Stimulated activated effector memory CD8-positive, alpha-beta T cell treated with anti-CD3 and anti-CD28 coated beads, Interleukin-12 subunit alpha, Interleukin-12 subunit beta, amount 100 ng/mL, for 72 hours (primary cell): ENCODE data around the gene ATXN1.
"Not testable (repeated sequence)": the region's sequence is repeated elsewhere in the genome, so short reads cannot be mapped to it uniquely, and the experiment has no call there.

Source experiments
- ATAC-seq: fragments of 150-1000 bp; cut with Tn5 transposase; 2 replicates; pipeline ENCODE4 v1.10.0; 2021
- DNase-seq, 2 donors: peaks; one replicate each; pipeline ENCODE4 v3.0.0; 2021 to 2022; ENCODE audit warnings: low spot score in 2 of 2
- H3K27ac Mint-ChIP-seq: one replicate; pipeline ENCODE4 v1.8.0; 2022; ENCODE audit warnings: mild to moderate bottlenecking, mixed read lengths
- H3K36me3 Mint-ChIP-seq: one replicate; pipeline ENCODE4 v1.8.0; 2022; ENCODE audit warnings: mild to moderate bottlenecking, mixed read lengths
- H3K4me1 Mint-ChIP-seq: one replicate; pipeline ENCODE4 v1.8.0; 2022; ENCODE audit warnings: mixed read lengths
- H3K4me3 Mint-ChIP-seq: one replicate; pipeline ENCODE4 v1.8.0; 2022; ENCODE audit warnings: mild to moderate bottlenecking, mixed read lengths
- H3K9me3 Mint-ChIP-seq: one replicate; pipeline ENCODE4 v1.8.0; 2022; ENCODE audit warnings: mixed read lengths

ATXN1 gene

DNA sequence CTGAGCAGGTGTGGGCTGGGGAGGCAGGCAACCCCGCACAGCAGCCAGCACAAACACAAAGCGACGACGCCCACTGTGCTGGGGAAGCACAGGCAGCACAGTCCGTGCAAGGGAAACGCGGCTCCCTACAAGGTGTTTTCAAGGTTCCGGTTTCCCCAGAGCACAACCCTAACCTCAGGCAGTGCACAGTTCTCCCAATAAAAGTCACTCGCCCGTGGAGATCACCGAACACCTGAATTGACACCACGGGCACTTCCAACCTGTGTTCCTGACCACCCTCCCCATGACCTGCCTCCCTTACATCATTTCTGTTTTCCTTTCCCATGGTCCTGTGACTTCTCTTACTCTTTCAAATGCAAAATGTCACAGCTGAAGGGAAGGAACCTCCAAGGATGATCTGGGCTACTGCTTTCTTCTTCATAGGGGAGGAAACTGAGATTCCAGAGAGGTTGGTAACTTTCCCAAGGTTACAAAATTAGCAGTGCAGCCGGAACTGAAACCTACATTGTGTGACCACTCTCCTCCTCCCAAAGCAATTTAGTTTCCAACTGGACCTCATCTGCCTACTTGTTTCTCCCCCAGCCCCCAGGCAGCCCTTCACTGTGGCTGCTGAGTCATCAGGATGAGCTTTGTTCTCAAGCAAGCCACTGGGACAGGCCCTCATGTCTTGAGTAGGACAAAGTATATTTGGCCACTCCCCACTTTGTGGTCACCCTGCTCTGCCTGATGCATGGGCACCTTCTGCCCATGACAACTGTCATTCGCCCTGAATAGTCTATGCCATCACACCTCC is 125.3 kb downstream of the ATXN1 start:
- Mint-ChIP-seq H3K36me3 (peaks cover 51% of the 10 kb centered on the region), H3K9me3 (no peaks in the 10 kb centered on the region), H3K27ac (no peak overlapping the region), H3K4me1 (peaks cover 66% of the 10 kb centered on the region), H3K4me3 (no peak overlapping the region)
- DNase-seq (no peak), ATAC-seq (peak; percentile 71)

- no peaks in the 10 kb centered on the region for H3K9me3 Mint-ChIP-seq
- peaks cover 44% of the 10 kb centered on the region for H3K36me3 Mint-ChIP-seq
- no peak for ATAC-seq
- no peak overlapping the region for H3K4me3 Mint-ChIP-seq
- DNase-seq: no peak
- H3K4me1 Mint-ChIP-seq: peaks cover 60% of the 10 kb centered on the region
- H3K27ac Mint-ChIP-seq: no peak overlapping the region
Observed at GRCh38 chr6:16635291-16635809, 125.9 kb downstream of the ATXN1 start.

DNA sequence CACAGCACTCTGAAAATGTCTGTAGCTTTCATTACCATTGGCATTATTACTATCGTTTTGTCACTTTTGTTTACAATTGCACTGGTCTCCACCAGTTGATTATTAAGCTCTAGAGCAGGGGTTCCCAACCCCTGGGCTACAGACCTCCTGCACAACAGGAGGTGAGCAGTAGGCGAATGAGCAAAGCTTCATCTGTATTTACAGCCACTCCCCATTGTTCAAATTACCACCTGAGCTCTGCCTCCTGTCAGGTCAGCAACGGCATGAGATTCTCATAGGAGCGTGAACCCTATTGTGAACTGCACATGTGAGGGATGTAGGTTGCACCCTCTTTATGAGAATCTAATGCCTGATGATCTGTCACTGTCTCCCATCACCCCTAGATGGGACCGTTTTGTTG is 126.4 kb downstream of the ATXN1 start:
- H3K4me3 Mint-ChIP-seq: no peak overlapping the region
- no peak for DNase-seq
- peaks cover 40% of the 10 kb centered on the region for H3K36me3 Mint-ChIP-seq
- peaks cover 55% of the 10 kb centered on the region for H3K4me1 Mint-ChIP-seq
- no peak for ATAC-seq
- no peaks in the 10 kb centered on the region for H3K9me3 Mint-ChIP-seq
- no peak overlapping the region for H3K27ac Mint-ChIP-seq

DNA sequence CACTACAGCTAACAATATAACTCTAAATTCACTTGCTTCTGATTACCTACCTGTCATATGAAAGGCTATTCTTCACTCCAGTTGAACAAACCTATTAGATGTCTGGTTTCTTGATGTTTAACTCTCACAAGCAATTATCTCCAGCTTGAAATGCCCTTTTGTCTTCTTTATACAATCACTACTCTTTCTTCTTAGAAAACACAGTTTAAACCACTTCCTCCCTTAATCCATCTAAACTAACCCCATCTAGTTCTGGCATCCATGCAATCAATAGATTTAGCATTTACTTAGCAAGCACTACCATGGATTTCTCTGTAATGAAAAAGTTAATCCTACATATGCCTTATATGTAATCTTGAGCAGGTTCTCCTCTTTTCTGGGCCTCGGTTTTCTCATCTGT is 127.3 kb downstream of the ATXN1 start:
- peaks cover 33% of the 10 kb centered on the region for H3K36me3 Mint-ChIP-seq
- no peaks in the 10 kb centered on the region for H3K9me3 Mint-ChIP-seq
- no peak overlapping the region for H3K27ac Mint-ChIP-seq
- DNase-seq (no peak), ATAC-seq (no peak)
- no peak overlapping the region for H3K4me3 Mint-ChIP-seq
- H3K4me1 Mint-ChIP-seq: peaks cover 52% of the 10 kb centered on the region

DNA sequence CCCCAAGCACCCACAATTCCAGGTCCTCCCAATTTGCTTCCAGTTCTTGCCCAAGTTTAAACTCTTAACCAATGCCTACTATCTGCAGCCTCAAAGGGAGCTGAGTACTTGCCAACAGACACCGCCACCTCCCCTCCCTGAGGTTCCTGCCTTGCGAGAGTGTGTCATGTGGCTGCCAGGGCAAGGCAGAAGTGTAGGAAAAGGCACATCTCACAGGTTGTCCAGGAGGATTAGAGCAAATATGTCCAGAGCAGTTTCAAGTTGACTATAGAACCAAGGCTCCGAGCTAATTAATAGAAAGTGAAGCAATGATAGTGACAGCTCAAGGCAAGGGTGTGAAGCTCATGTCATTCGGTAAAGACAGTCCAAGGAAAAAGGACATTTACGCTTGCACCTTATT is 127.8 kb downstream of the ATXN1 start:
- Mint-ChIP-seq H3K9me3 (no peaks in the 10 kb centered on the region), H3K4me1 (peaks cover 52% of the 10 kb centered on the region), H3K27ac (peak overlapping the region; percentile 27), H3K36me3 (peaks cover 33% of the 10 kb centered on the region), H3K4me3 (no peak overlapping the region)
- no peak for ATAC-seq
- no peak for DNase-seq

GRCh38 chr6:16632101-16632500 is 129.2 kb downstream of the ATXN1 start:
- Mint-ChIP-seq H3K4me1 (peaks cover 57% of the 10 kb centered on the region), H3K4me3 (no peak overlapping the region), H3K9me3 (no peaks in the 10 kb centered on the region), H3K36me3 (peaks cover 25% of the 10 kb centered on the region), H3K27ac (peak overlapping the region; percentile 75)
- ATAC-seq (no peak), DNase-seq (no peak)

DNA sequence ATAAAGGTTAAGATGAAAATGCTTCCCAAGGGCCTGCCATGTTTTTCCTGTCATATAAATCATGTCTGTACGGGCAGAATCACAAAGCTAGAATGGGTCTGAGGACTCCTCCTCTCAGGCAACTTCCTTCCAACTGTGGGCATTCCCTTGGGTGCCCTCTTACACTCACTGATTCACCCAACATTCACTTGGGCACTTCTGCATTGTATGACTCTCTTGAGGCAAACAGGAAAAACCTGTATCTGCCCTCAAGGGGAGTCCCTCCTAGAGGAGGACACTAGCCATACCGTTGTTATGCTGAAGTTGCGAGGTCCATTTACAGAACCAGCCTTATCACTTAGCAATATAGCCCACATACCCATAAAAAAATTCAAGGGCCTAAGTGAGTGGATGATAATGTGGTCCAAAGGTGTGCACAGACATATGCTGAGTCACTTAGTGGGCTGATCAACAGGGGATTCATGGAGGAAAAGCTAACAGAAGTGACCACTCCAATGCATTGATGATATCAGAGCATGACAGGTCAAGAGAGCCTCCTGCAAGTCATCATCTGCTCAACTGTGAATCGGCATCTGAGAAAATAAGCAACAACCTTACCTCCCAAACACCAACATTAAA is 131.1 kb downstream of the ATXN1 start:
- H3K27ac Mint-ChIP-seq: no peak overlapping the region
- H3K4me3 Mint-ChIP-seq: no peak overlapping the region
- peaks cover 25% of the 10 kb centered on the region for H3K36me3 Mint-ChIP-seq
- peaks cover 42% of the 10 kb centered on the region for H3K4me1 Mint-ChIP-seq
- DNase-seq (no peak), ATAC-seq (no peak)
- no peaks in the 10 kb centered on the region for H3K9me3 Mint-ChIP-seq

- not testable (repeated sequence) for H3K27ac Mint-ChIP-seq, ATAC-seq
Observed at GRCh38 chr6:16628580-16628979, 132.7 kb downstream of the ATXN1 start.

GRCh38 chr6:16626650-16627049 is 134.6 kb downstream of the ATXN1 start:
- DNase-seq: no peak
- Mint-ChIP-seq H3K9me3 (no peaks in the 10 kb centered on the region), H3K4me3 (no peak overlapping the region), H3K27ac (peak overlapping the region; percentile 34), H3K36me3 (peaks cover 22% of the 10 kb centered on the region), H3K4me1 (peaks cover 38% of the 10 kb centered on the region)
- no peak for ATAC-seq

More at GRCh38 chr6:16628580-16628979, 132.7 kb downstream of the ATXN1 start:
- peaks cover 40% of the 10 kb centered on the region for H3K4me1 Mint-ChIP-seq
- peaks cover 31% of the 10 kb centered on the region for H3K36me3 Mint-ChIP-seq
- H3K9me3 Mint-ChIP-seq, H3K4me3 Mint-ChIP-seq, DNase-seq: not testable (repeated sequence)

DNA sequence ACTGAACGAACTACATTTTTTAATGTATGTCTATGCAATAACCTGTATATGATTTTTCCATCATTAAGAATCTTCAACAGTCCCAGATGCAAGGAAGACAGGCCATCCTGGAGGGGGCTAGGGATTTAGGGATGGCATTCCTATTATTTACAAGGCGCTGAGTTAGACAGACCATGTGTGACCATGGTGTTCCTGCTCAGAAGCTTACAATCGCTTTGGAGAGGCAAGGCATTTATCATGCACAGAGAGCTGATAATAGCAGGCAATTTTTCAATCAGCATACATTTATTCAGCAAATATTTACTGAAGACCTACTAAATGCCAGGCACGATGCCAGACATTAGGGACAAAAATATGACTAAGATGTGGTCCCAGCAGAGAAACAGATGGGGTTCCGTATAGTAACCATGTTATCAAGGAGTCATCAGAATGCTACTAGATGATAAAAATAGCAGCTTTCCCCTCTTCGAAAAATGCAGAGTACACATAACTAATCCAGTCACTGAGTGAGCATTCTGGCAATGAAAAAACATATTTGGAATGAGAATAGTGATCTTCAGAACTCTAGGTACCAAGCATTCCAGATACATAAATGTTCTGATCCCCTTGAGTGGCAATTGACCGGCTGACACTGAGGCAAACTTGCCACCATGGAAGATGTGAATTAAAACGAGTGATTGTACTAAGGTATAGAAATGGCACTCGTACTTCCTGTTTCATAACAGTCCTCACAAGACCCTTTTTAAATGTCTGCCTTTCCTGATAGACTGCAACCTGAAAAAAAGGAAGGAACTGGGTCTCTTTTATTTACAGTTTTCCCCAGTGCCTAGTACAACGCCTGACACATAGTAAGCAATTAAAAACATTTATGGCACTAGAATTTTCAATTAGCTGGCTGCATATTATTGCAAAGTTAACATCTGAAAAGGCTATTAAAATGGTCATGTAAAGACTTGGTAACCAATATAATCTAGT is 135.7 kb downstream of the ATXN1 start:
- H3K9me3 Mint-ChIP-seq: no peaks in the 10 kb centered on the region
- no peak overlapping the region for H3K4me3 Mint-ChIP-seq
- peaks cover 43% of the 10 kb centered on the region for H3K4me1 Mint-ChIP-seq
- ATAC-seq (no peak), DNase-seq (no peak)
- no peak overlapping the region for H3K27ac Mint-ChIP-seq
- H3K36me3 Mint-ChIP-seq: peaks cover 19% of the 10 kb centered on the region

- Mint-ChIP-seq H3K4me1 (peaks cover 51% of the 10 kb centered on the region), H3K4me3 (no peak overlapping the region), H3K9me3 (no peaks in the 10 kb centered on the region), H3K27ac (no peak overlapping the region), H3K36me3 (peaks cover 19% of the 10 kb centered on the region)
- DNase-seq (no peak), ATAC-seq (no peak)
Observed at GRCh38 chr6:16624636-16625290, 136.5 kb downstream of the ATXN1 start.

DNA sequence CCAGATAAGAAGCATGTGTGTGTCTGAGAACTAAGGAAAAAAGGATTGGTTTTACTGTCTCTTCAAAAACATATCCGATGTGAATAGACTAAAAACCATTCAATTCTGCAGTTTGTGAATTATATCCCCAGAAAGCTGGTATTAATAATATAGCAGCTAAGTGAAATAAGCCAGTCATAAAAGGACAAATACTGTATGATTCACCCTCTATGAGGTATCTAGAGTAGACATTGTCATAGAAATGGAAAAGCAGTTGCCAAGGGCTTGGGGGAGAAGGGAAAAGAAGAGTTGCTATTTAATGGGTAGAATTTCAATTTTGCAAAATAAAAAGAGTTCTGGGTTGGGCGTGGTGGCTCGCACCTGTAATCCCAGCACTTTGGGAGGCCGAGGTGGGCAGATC is 137.5 kb downstream of the ATXN1 start:
- ATAC-seq (peak; percentile 82), DNase-seq (no peak)
- Mint-ChIP-seq H3K27ac (peak overlapping the region; percentile 20), H3K4me3 (no peak overlapping the region), H3K9me3 (no peaks in the 10 kb centered on the region), H3K4me1 (peaks cover 57% of the 10 kb centered on the region), H3K36me3 (peaks cover 17% of the 10 kb centered on the region)

GRCh38 chr6:16623029-16623653 is 138.1 kb downstream of the ATXN1 start:
- H3K27ac Mint-ChIP-seq: peak overlapping the region; percentile 20
- peaks cover 19% of the 10 kb centered on the region for H3K36me3 Mint-ChIP-seq
- DNase-seq (no peak), ATAC-seq (no peak)
- no peak overlapping the region for H3K4me3 Mint-ChIP-seq
- no peaks in the 10 kb centered on the region for H3K9me3 Mint-ChIP-seq
- peaks cover 58% of the 10 kb centered on the region for H3K4me1 Mint-ChIP-seq

DNA sequence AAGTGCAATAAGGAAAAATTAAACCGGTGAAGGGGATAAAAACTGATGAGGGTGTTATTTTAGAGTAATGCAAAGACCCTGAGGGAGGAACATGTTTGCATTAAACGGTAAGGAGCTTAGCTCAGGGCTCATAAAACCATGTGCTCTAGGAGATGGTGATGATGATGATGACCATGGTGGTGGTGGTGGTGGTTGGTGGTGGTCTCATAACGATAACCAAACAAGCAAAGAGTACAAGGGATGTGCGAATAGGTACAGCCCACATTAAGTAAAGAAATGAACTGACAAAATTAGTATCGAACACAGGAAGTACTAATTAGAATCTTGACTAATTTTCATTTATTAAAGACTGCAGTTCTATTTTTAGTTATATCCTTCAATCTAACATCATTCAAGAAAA is 139.1 kb downstream of the ATXN1 start:
- peak overlapping the region; percentile 87 for H3K27ac Mint-ChIP-seq
- ATAC-seq (peak; percentile 88), DNase-seq (no peak)
- peak overlapping the region; percentile 19 for H3K4me3 Mint-ChIP-seq
- peaks cover 58% of the 10 kb centered on the region for H3K4me1 Mint-ChIP-seq
- no peaks in the 10 kb centered on the region for H3K9me3 Mint-ChIP-seq
- peaks cover 28% of the 10 kb centered on the region for H3K36me3 Mint-ChIP-seq
